B cell (primary cell): ENCODE measurements around the gene SSBP3. TPM values are rescaled to one million over a fixed set of nuclear protein-coding genes. Genes with fewer than 3 reads are reported as not detected.

Experiments used
- ATAC-seq: fragments of 200-7000 bp; cut with Tn5 transposase; one replicate; pipeline ENCODE4 v1.10.0; 2021; ENCODE audit warnings: low read depth, mild to moderate bottlenecking, moderate number of reproducible peaks, moderate library complexity
- CTCF ChIA-PET: fragments of 350-600 bp; sonication (Branson Sonifier 250); formaldehyde crosslinking; loops from one replicate; lab custom pipeline; 2021; ENCODE audit warnings: antibody characterized with exemption, inconsistent platforms; lab: Charles Lee
- POLR2A ChIA-PET: fragments of 350-600 bp; sonication (Branson Sonifier 250); formaldehyde crosslinking; loops from one replicate; lab custom pipeline; 2021; ENCODE audit warnings: antibody characterized with exemption; lab: Charles Lee
- DNase-seq: peaks from one replicate; pipeline ENCODE4 v3.0.0; 2013
- H2AFZ ChIP-seq: 2 replicates; pipeline ENCODE4 v1.6.1; 2012; ENCODE audit warnings: mild to moderate bottlenecking, low read depth, low read length; ENCODE audit not compliant: insufficient read depth, poor library complexity, severe bottlenecking
- H3K27ac ChIP-seq, 2 donors: 1 replicate in 1 of 2; 2 replicates in 1 of 2; pipeline ENCODE4 v1.5.1; 2012 to 2013; ENCODE audit warnings: low read length in 2 of 2, mild to moderate bottlenecking in 2 of 2, moderate library complexity in 1 of 2
- H3K27me3 ChIP-seq, 4 experiments: fragments of 200-600 bp in 1 of 4; sonication (generic) in 1 of 4; replicated peaks in 1 of 4; 1 replicate in 2 of 4; 2 replicates in 2 of 4; pipeline versions ENCODE4 v1.6.1 to v1.7.0; 2013 to 2016; ENCODE audit warnings: low read length in 3 of 4, mild to moderate bottlenecking in 2 of 4, mixed read lengths in 1 of 4, moderate library complexity in 1 of 4; ENCODE audit not compliant: insufficient read depth in 4 of 4, control insufficient read depth in 3 of 4; ENCODE audit errors: control extremely low read depth in 1 of 4
- H3K36me3 ChIP-seq, 2 experiments: replicated peaks in 1 of 2; 1 replicate in 1 of 2; 2 replicates in 1 of 2; pipeline versions ENCODE4 v1.6.1 to v1.7.1; 2013; ENCODE audit warnings: low read length in 1 of 2; ENCODE audit not compliant: insufficient read depth in 2 of 2, control insufficient read depth in 1 of 2; ENCODE audit errors: control extremely low read depth in 1 of 2, extremely low read depth in 1 of 2
- H3K4me1 ChIP-seq, 2 donors: fragments of 200-600 bp in 1 of 2; sonication (generic) in 1 of 2; 1 replicate in 1 of 2; 2 replicates in 1 of 2; pipeline versions ENCODE4 v1.5.1 to v1.6.1; 2013 to 2017; ENCODE audit warnings: low read length in 2 of 2; ENCODE audit not compliant: control insufficient read depth in 2 of 2, insufficient read depth in 2 of 2
- H3K4me2 ChIP-seq: replicated peaks from 2 replicates; pipeline ENCODE3; 2012; ENCODE audit warnings: mild to moderate bottlenecking, low read depth, low read length; ENCODE audit not compliant: poor library complexity, severe bottlenecking
- H3K4me3 ChIP-seq, 5 experiments: fragments of 200-600 bp in 1 of 5; sonication (generic) in 1 of 5; 1 replicate in 3 of 5; 2 replicates in 2 of 5; pipeline versions ENCODE4 v1.5.1 to v1.7.0; 2011 to 2016; ENCODE audit warnings: low read length in 4 of 5, mild to moderate bottlenecking in 4 of 5, low read depth in 2 of 5, control low read depth in 1 of 5, moderate library complexity in 1 of 5; ENCODE audit not compliant: insufficient read depth in 1 of 5; ENCODE audit errors: control extremely low read depth in 1 of 5, extremely low read depth in 1 of 5
- H3K79me2 ChIP-seq: fragments of 200-600 bp; sonication (generic); one replicate; pipeline ENCODE4 v1.6.0; 2016; ENCODE audit warnings: low read length; ENCODE audit not compliant: control insufficient read depth, insufficient read depth
- H3K9ac ChIP-seq: fragments of 200-600 bp; sonication (generic); 2 replicates; pipeline ENCODE4 v1.6.1; 2017; ENCODE audit warnings: mild to moderate bottlenecking, low read length, moderate library complexity
- H3K9me3 ChIP-seq, 3 donors: one replicate each; pipeline versions ENCODE4 v1.6.1 to v1.7.1; 2013; ENCODE audit warnings: low read length in 2 of 3; ENCODE audit not compliant: control insufficient read depth in 2 of 3, insufficient read depth in 1 of 3; ENCODE audit errors: control extremely low read depth in 1 of 3
- H4K20me1 ChIP-seq: 2 replicates; pipeline ENCODE4 v1.6.0; 2012; ENCODE audit warnings: mild to moderate bottlenecking, low read length; ENCODE audit not compliant: insufficient read depth, control insufficient read depth, poor library complexity, severe bottlenecking
- H3K27ac Mint-ChIP-seq: one replicate; pipeline ENCODE4 v1.8.0; 2021; ENCODE audit warnings: mixed read lengths
- H3K27me3 Mint-ChIP-seq: one replicate; pipeline ENCODE4 v1.8.0; 2021; ENCODE audit warnings: mixed read lengths
- H3K4me1 Mint-ChIP-seq: one replicate; pipeline ENCODE4 v1.8.0; 2021; ENCODE audit warnings: mixed read lengths
- H3K4me3 Mint-ChIP-seq: one replicate; pipeline ENCODE4 v1.8.0; 2021; ENCODE audit warnings: mixed read lengths
- H3K9me3 Mint-ChIP-seq: one replicate; pipeline ENCODE4 v1.8.0; 2022; ENCODE audit warnings: mixed read lengths; ENCODE audit not compliant: insufficient read depth
- CTCF ChIP-seq: fragments of 200-600 bp; IDR thresholded peaks from one replicate; pipeline ENCODE4 v1.8.0; 2022; ENCODE audit warnings: antibody characterized with exemption, mild to moderate bottlenecking
- EZH2 ChIP-seq: IDR thresholded peaks from 2 replicates; pipeline ENCODE4 v1.6.1; 2012; ENCODE audit warnings: borderline replicate concordance, low read depth, mild to moderate bottlenecking, moderate library complexity, low read length; ENCODE audit not compliant: insufficient read depth, poor library complexity, severe bottlenecking
- WGBS: methylation state at CpG from one replicate; pipeline ENCODE4 v1.1.5; 2013; ENCODE audit warnings: missing lambda C conversion rate; ENCODE audit not compliant: insufficient coverage; 5-methylcytosine and 5-hydroxymethylcytosine counted together
- intact Hi-C: fragments of 100-400 bp; cut with micrococcal nuclease; formaldehyde crosslinking; loops from one replicate; pipeline ENCODE4 v1.10.0; 2022
- polyA plus RNA-seq: library from polyadenylated mRNA; depleted of rRNA; stranded (reverse); fragments of >200 nt; gene quantifications from 2 replicates; pipeline ENCODE4 v1.2.3, GENCODE V29; 2012
- total RNA-seq, 2 donors: library from RNA; stranded (reverse); fragments of 120-200 nt in 1 of 2; gene quantifications; 1 replicate in 1 of 2; 2 replicates in 1 of 2; pipeline versions ENCODE4 v1.2.3 to v1.2.4, GENCODE V29; 2013 to 2022

Gene SSBP3
- total and polyA plus RNA-seq, 2 donors (not counting 1 experiment from before 2014, with no cell fraction given) = 16.9 to 30.7 TPM

GRCh38 chr1:54294887-54295286, 111.3 kb downstream of the SSBP3 start:
- H3K4me1 Mint-ChIP-seq = peaks cover 23% of the 10 kb centered on the region
- peaks cover 5% of the 10 kb centered on the region for H4K20me1 ChIP-seq
- no peaks in the 10 kb centered on the region for H3K9me3 ChIP-seq
- H3K36me3 ChIP-seq = no peaks in the 10 kb centered on the region
- ATAC-seq (no peak), DNase-seq (no peak)
- H3K27me3 ChIP-seq = no peaks in the 10 kb centered on the region
- no peaks in the 10 kb centered on the region for H3K27me3 Mint-ChIP-seq
- no peak overlapping the region for H3K27ac Mint-ChIP-seq
- H3K4me3 Mint-ChIP-seq = no peak overlapping the region
- peaks cover 22% of the 10 kb centered on the region for H3K79me2 ChIP-seq
- no peak overlapping the region for H3K27ac ChIP-seq
- WGBS = 85% methylated on average over 4 of the region's 6 CpGs
- TF ChIP-seq EZH2 (no peak), CTCF (no peak)
- no peak overlapping the region for H2AFZ ChIP-seq
- no peak overlapping the region for H3K9ac ChIP-seq
- POLR2A ChIA-PET = no interaction called here
- no peak overlapping the region for H3K4me3 ChIP-seq
- H3K4me2 ChIP-seq = no peak overlapping the region
- CTCF ChIA-PET = no interaction called here
- no peaks in the 10 kb centered on the region for H3K9me3 Mint-ChIP-seq
- H3K4me1 ChIP-seq = peaks cover 7 to 15% of the 10 kb centered on the region in 2 donors
- intact Hi-C loops = no loop called here

- no peak for ATAC-seq
- TF ChIP-seq EZH2 = no peak
- TF ChIP-seq CTCF = no peak
- Histone ChIP-seq H3K27me3 (no peaks in the 10 kb centered on the region), H3K4me3 (no peak overlapping the region), H3K9me3 (no peaks in the 10 kb centered on the region), H3K9ac (no peak overlapping the region), H4K20me1 (peaks cover 5% of the 10 kb centered on the region), H3K27ac (no peak overlapping the region), H3K4me2 (no peak overlapping the region), H3K4me1 (peaks cover 0 to 4% of the 10 kb centered on the region in 2 donors), H2AFZ (no peak overlapping the region), H3K79me2 (peaks cover 23% of the 10 kb centered on the region), H3K36me3 (no peaks in the 10 kb centered on the region)
- CTCF ChIA-PET = no interaction called here
- H3K4me1 Mint-ChIP-seq = peaks cover 7% of the 10 kb centered on the region
- H3K27ac Mint-ChIP-seq = no peak overlapping the region
- H3K9me3 Mint-ChIP-seq = no peaks in the 10 kb centered on the region
- intact Hi-C loops = no loop called here
- no peak for DNase-seq
- H3K4me3 Mint-ChIP-seq = no peak overlapping the region
- WGBS = 94% methylated on average over 7 of the region's 10 CpGs
- no peaks in the 10 kb centered on the region for H3K27me3 Mint-ChIP-seq
- POLR2A ChIA-PET = no interaction called here
Measured at GRCh38 chr1:54292002-54292911, 113.9 kb downstream of the SSBP3 start.
